ENCODE data around the gene INTS1. TPM values are rescaled to one million over a fixed set of nuclear protein-coding genes. Genes with fewer than 3 reads are reported as not detected.

INTS1 gene
- total RNA-seq, 4 donors from 2014 or later: 33.1 to 80.3 (median 48.0) TPM

- Histone ChIP-seq H3K9me3 (no peaks in the 10 kb centered on the region), H3K4me1 (peaks cover 20 to 38% (median 34%) of the 10 kb centered on the region in 4 donors), H3K4me3 (no peak overlapping the region), H3K36me3 (peaks cover 41 to 64% (median 62%) of the 10 kb centered on the region in 4 donors), H3K27me3 (no peaks in the 10 kb centered on the region), H3K27ac (replicated peaks in 1 of 4) (no peak overlapping the region)
- TF ChIP-seq POLR2AphosphoS5 (IDR thresholded peaks at IDR 0.05): no peak
- DNase-seq (ENCODE audit: extremely low spot score): no peak
- intact Hi-C loops (cut with DNase I): loop anchor here (5.0 kb wide), 1 partner anchor 71 kb away; the partner anchor contains the start of gene PSMG3
- 87% methylated on average over 14 of the region's 21 CpGs for WGBS
These were observed 2.5 kb downstream of the INTS1 start for GRCh38 chr7:1501487-1502270.

DNA sequence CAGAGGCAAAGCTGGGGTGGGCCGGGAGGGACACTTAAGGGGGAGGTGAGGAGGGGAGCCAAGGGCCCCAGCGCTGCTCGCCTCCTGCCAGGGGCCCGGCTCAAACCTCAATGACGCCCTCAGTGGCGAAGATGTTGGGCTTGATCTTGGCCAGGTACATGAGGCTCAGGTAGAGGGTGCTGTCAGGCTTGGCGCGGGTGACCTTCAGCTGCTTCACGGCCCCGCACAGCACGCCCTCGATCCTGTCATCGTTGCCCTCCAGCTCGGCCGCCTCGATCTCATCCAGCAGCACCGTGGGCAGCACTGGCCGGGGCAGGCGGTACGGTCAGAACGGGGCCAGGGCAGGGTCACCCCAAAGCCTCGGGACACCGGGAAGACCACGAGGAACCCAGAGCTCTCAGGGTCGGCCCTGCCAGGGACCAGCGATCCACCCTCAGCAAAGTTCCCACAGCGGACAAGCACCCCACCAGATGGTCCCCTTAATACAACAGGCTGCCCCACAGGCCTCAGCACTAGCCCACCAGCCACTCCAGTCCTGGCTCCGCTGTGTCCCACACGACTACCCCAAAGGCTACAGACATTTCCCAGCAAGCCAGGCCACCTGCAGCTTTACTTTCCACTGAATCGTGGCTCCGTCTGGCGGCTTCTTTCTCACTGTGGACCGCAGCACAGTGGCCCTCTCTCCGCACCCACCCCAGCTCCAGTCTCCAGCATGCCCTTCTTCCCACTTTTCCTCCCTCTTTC, 4.0 kb downstream of the INTS1 start:
- no peak for TF ChIP-seq POLR2AphosphoS5 (IDR thresholded peaks at IDR 0.05)
- no peak for TF ChIP-seq POLR2A (IDR thresholded peaks at IDR 0.05; ENCODE audit: low read depth)
- TF ChIP-seq EP300 (IDR thresholded peaks at IDR 0.05): no peak
- TF ChIP-seq CTCF (IDR thresholded peaks at IDR 0.05): no peak
- intact Hi-C loops (cut with DNase I): loop anchor here (5.0 kb wide), 1 partner anchor 72 kb away; the partner anchor contains the start of gene PSMG3
- 94% methylated on average over 32 of the region's 34 CpGs for WGBS

DNA sequence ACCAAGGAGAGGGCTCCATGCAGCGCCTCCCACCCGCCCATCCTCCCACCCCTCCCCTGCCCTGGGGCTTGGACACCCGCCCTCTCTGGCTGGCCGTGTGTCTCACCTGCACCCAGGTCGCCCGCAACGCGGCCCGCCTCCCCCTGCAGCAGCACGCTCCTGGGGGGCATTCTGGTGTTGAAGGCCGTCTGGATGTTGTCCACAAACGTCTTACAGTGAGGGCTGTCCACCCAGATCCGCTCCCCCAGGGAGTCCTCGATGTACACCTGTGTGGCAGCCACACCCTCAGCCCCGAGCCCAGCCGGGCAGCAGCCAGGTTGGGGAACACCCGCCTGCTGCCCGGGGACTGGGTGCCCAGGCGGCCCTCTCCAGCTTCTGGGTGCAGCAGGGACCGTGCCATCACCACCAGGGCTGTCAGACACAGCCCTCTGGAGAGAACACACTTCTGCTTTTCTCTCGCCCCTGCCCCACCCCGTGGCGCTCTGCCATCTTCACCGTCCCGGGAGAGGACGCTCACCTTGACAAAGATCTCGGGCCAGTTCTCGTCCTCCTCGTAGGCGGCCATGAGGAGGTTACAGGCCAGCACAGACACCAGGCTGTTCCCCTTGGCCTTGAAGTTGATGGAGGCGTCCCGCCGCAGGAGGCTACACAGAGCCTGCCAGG, 4.7 kb downstream of the INTS1 start:
- no peak for DNase-seq (ENCODE audit: extremely low spot score)
- no peaks in the 10 kb centered on the region for H3K27me3 ChIP-seq
- intact Hi-C loops (cut with DNase I): loop anchor here (5.0 kb wide), 1 partner anchor 73 kb away; the partner anchor contains the start of gene PSMG3
- H3K27ac ChIP-seq (replicated peaks in 1 of 4): no peak overlapping the region
- WGBS: 86% methylated on average over 18 of the region's 33 CpGs
- H3K4me1 ChIP-seq: peaks cover 20 to 29% (median 28%) of the 10 kb centered on the region in 4 donors
- no peak for TF ChIP-seq POLR2AphosphoS5 (IDR thresholded peaks at IDR 0.05)
- no peak for TF ChIP-seq CTCF (IDR thresholded peaks at IDR 0.05)
- no peak for TF ChIP-seq POLR2A (IDR thresholded peaks at IDR 0.05; ENCODE audit: low read depth)
- no peak for TF ChIP-seq EP300 (IDR thresholded peaks at IDR 0.05)
- H3K9me3 ChIP-seq: no peaks in the 10 kb centered on the region
- no peak overlapping the region for H3K4me3 ChIP-seq
- H3K36me3 ChIP-seq: peaks cover 50 to 86% (median 84%) of the 10 kb centered on the region in 4 donors

More for the DNA sequence above, 4.0 kb downstream of the INTS1 start:
- no peaks in the 10 kb centered on the region for H3K9me3 ChIP-seq
- H3K4me3 ChIP-seq: no peak overlapping the region
- H3K36me3 ChIP-seq: peaks cover 48 to 78% (median 77%) of the 10 kb centered on the region in 4 donors
- H3K4me1 ChIP-seq: peaks cover 20 to 34% (median 33%) of the 10 kb centered on the region in 4 donors
- H3K27ac ChIP-seq (replicated peaks in 1 of 4): no peak overlapping the region
- DNase-seq (ENCODE audit: extremely low spot score): no peak
- no peaks in the 10 kb centered on the region for H3K27me3 ChIP-seq

DNA sequence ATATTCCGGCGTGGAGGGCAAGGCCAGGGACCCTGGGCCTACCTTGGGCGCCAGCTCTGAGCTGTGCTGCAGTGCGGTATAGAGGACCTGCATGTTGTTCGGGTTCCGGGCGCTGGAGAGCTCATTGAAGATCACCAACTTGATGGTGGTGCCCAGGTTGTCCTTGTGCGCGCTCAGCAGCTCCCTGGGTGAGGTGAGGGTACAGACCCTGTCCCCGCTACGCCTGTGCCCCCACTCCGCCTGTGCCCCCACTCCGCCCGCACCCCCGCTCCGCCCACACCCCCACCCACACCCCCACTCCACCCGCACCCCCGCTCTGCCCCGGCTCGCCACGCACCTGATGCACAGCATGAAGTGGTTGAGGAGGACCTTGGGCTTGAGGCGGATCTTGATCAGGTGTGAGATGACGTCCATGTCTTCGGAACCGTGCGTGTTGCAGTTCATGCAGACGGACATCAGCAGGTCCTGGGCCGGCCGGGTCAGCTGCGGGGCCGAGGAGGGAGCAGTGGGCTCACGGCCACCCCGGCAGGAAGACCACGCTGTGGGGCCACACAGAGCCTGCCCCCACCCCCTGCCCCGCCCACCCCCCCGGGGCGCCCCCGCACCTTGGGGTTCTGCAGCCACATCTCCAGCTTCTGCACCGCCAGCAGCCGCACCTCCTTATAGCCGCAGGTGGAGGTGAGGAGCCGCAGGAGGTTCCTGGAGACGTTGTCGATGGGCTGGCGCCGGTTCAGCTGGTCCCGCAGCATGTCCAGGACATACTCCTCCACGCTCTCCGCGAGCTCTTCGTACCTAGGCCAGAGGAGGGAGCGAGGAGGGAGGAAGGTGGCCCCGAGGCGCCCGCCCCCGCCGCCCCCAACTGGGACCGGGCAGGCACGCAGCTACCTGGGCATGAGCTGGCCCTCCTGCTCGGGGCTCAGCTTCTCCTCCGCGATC, 5.6 kb downstream of the INTS1 start:
- WGBS: 94% methylated on average over 22 of the region's 62 CpGs
- Histone ChIP-seq H3K4me3 (no peak overlapping the region), H3K36me3 (peaks cover 56 to 94% (median 93%) of the 10 kb centered on the region in 4 donors), H3K27me3 (no peaks in the 10 kb centered on the region), H3K27ac (replicated peaks in 1 of 4) (no peak overlapping the region), H3K9me3 (no peaks in the 10 kb centered on the region), H3K4me1 (peaks cover 20 to 26% (median 24%) of the 10 kb centered on the region in 4 donors)
- no peak for DNase-seq (ENCODE audit: extremely low spot score)
- no peak for TF ChIP-seq EP300 (IDR thresholded peaks at IDR 0.05)
- TF ChIP-seq CTCF (IDR thresholded peaks at IDR 0.05): no peak
- TF ChIP-seq POLR2AphosphoS5 (IDR thresholded peaks at IDR 0.05): no peak
- TF ChIP-seq POLR2A (IDR thresholded peaks at IDR 0.05; ENCODE audit: low read depth): no peak
- intact Hi-C loops (cut with DNase I): no loop called here
